NCI-H1092 (cell line): ENCODE data around the gene HDAC9.
"Not testable (repeated sequence)": the region's sequence is repeated elsewhere in the genome, so short reads cannot be mapped to it uniquely, and the experiment has no call there.

Source experiments
- DNase-seq: peaks from one replicate; lab custom pipeline; 2025; lab: John Stamatoyannopoulos, UW

The HDAC9 gene

DNA sequence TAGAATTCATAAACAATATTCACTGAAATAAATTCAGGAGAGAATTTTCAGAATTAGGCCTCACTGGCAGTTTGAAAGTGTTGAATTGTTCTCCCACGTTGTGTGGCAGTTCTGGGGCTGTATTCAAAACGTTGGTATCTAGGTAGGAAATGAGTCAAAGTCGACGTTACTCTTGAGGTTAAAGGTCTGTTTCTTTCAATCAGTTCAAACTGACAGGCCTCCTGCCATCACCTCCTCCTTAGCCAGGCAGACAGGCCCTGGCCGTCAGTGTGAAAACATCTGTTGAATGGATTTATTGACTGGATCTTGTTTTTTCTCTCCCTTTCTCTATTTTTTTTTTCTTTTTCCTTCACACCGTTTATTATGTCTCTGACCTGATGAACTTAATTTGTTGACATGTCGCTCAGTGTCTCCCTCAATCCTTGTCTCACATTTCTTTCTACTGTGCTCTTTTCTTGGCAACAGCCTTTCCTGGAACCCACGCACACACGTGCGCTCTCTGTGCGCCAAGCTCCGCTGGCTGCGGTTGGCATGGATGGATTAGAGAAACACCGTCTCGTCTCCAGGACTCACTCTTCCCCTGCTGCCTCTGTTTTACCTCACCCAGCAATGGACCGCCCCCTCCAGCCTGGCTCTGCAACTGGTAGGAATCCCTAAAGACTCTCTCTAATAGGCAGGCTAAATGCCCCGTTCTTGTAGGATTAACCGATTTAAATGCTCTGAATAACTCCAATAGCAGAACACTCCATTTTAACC lies 231.7 kb downstream of the HDAC9 start:
- DNase-seq = no peak

DNA sequence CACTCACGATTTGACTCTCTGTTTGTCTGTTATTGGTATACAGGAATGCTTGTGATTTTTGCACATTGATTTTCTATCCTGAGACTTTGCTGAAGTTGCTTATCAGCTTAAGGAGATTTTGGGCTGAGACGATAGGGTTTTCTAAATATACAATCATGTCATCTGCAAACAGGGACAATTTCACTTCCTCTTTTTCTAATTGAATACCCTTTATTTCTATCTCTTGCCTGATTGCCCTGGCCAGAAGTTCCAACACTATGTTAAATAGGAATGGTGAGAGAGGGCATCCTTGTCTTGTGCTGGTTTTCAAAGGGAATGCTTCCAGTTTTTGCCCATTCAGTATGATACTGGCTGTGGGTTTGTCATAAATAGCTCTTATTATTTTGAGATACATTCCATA lies 240.5 kb downstream of the HDAC9 start:
- not testable (repeated sequence) for DNase-seq

DNA sequence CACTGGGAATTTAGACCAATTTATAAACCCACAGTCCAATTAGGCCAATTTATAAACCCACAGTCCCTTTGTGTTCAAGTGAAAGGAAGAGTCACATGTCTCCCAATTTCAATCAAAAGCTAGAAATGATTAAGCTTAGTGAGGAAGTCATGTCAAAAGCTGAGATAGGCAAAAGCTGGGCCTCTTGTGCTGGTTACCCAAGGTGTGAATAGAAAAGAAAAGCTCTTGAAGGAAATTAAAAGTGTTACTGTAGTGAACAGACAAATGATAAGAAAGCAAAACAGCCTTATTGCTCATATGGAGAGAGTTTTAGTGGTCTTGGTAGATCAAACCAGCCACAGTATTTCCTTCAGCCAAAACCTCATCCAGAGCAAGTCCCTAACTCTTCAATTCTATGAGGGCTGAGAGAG lies 245.0 kb downstream of the HDAC9 start:
- no peak for DNase-seq

DNA sequence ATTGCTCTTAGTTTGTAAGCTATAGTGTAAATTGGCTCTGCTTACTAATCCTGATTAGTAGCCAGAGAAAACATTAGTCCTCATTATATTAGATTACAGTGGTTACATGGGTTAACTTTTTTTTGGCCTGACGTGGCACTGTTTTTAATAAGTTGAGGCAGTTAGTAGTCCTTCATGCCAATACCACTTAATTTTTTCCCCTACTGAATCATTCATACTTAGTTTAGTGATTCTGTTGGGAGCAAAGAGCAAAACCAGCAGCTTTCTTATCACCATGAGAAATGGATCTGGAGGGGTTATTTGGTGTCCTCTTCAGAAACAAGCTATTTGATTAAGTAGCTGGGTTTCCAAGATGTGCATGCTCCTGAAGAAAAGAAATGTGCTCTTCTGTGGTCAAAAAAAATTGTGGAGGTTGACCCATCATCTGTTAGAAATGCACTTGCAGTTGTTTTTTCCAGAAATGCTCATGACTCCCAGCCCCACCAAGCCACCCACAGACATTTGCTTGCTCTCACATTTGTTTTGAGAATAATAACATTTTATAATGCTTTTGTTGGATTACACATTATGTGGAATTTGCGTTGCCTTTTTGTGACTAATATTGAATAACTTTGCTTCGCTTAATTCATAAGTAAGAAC lies 258.5 kb downstream of the HDAC9 start:
- DNase-seq = no peak

DNA sequence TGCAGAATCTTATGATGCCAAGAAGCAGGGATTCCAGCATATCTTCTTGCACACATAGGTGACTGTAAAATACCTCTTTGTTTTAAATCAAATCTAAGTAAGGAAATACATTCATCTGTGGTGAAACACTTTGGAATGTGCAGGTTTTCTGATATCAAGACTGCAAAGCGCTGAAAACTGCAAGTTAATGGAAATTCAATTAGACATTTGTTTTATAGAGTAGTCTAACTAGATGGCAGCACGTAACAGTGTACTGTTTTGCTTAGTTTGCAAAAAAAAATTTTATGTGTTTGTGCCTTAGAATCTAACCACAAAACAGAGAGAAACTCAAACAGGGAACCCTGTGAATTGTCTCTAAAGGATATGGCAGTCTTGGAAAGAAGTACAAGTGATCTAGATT lies 259.2 kb downstream of the HDAC9 start:
- no peak for DNase-seq

DNA sequence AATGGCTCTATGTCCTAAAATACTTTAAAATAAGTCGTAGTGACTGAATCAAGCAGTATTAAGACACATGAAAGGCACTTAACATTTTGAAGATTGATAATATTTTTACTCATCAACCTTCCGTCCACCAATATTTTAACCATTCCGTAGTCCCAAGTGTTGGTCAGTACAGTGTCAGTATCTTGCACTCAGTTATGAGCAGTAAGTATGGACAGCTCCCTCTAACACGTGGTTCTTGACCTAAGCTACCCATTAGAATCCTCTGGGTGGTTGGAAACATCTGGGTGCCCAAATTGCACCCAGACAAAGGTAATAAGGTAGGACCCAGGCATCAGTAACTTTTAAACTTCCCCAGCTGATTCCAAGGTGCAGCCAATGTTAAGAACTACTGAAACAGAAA lies 260.2 kb downstream of the HDAC9 start:
- DNase-seq = no peak

DNA sequence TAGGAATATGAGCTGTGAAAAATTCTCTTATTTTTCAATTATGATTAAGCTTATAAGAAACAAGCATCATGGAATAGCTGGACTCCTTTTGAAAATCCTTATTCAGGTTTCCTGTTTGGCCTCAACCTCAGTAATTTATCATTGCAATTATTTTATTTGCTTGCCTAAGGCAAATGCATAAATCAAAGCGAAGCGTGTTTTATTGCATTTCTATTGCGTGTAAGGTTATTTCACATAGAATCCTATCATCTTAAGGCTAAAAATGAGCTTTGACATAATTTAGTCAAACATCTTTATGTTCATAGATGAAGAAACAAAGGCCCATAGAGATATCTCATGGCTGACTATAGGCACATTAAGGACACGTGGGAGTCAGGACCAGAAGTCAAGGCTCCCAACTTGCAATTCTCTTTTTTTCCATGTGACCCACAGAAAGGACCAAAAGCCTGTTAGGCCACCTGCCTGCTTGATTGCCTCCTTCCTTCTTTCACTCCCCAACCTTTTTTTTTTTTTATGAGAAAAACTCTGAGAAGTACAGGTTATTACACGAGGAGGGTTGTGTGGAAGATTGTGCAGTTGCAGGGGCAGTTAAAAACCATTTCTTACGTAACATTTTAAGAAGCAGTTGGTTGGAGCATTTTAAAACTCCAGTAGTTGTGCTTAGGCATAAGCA lies 261.0 kb downstream of the HDAC9 start:
- no peak for DNase-seq

DNA sequence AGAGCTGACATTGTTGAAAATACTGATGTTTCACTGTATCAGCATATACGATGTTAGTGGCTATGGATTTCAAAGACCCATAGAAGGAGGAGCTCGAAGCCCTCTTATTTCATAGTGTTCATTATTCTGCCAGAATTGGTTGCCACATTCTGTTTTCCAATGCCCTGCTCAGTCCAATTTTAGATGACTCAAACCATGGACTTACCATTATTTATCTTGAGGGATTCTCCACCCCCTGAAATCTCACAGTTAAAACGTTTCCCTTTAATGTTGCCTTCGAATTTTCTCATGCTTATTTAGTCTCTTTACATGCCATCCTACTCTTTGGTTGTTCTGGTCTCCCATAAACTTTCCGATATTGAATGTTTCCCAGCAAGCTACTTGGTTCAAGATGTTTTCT lies 264.5 kb downstream of the HDAC9 start:
- DNase-seq = no peak

DNA sequence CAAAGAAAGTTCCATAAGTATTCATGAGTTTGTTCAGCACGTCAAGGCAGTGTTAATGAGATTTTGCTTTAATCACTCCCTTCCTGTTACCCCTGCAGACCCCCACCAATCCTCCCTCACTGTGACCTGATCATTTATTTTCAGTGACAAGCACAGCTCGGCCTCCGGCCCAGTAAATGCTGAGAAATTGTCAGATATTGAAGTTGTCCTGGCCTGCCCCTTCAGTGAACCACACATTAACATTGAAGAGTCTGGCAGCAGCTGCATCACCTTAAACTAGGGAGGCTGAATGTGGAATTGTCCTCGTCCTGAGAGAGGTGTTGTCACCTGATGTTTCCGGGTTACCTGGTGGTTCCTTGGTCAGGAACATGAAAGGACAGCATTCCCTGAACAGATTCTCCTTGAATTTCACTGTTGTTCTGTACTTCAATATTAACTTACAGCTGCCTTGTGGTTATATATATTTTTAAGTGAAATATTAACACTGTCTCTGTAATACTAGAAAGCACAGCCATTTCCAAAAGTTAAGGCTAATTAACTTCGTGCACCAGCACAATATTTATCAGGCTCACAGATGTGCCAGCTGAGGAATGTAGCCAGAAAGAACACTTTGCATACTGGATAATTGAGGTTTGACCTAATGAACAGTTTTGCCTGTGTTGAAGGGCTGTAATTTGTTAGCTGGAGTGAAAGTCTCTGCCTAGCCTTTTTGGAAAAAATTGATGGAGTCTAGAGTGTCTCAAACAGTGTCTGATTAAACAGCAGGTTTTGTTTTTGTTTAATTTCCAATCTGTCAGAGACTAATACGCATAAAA lies 265.3 kb downstream of the HDAC9 start:
- DNase-seq = no peak

DNA sequence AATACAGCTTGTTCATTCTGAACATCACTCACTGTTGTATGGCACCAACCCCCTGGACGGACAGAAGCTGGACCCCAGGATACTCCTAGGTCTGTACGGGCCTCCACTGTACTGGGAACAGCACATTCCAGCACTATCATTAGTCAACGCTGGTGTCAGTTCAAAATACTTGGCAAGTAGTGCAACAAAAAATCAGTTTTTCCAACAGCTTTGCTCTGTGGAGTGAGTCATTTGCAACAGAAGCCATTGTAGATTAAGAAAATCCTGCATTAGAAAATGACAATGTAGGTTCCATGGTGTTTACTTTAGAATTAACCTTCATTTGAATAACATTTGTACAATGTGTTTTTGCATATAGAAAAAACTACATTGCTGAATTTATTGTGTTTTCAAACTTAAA lies 266.6 kb downstream of the HDAC9 start:
- no peak for DNase-seq

DNA sequence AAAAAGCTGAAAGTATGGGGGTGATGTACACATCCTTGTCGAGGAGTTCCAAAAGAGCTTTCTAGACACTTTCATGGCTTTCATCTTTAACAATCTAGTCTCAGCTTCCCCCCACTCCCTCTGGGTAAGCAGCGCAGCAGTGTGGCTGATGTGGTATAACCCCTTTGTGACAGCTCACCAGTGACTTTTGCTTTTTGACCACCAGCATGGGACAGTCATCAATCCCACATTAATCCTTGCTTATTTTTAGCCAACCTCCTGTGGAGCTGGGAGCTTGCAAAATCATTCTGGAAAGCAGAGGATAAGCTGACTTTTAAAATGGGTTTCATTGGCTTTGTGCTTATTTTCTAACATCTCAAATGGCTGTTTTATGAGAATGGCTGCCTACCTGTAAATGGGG lies 272.7 kb downstream of the HDAC9 start:
- DNase-seq = no peak

DNA sequence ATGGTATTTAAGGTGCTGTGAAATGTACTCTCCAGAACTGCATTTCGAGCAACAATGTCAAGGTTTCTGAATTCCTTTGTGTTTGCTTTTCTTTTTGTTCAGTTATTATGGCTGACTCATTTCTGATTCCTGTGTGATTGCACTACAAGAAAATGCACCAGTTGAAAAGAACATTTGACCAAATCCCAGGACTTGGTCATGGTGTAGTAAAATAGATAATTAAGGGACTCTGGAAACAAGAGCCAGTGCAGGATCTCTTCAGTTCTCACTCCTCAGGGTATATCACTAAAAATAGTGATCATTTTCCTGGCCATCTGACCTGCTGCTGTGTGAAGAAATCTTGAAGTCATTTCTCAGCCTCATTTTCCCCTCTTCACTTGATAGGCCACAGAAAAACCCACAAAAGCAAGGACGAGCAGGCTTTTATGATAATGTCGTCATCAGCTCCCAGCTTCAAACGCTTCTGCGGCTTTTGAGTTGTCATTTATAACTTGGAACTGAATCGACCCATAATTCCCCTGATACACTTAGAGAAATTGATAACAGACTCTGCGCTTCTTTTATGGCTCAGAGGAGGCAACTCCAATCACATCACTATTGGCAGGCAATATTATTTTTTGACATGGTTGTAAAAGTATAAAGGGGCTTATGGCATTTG lies 274.7 kb downstream of the HDAC9 start:
- DNase-seq = no peak

DNA sequence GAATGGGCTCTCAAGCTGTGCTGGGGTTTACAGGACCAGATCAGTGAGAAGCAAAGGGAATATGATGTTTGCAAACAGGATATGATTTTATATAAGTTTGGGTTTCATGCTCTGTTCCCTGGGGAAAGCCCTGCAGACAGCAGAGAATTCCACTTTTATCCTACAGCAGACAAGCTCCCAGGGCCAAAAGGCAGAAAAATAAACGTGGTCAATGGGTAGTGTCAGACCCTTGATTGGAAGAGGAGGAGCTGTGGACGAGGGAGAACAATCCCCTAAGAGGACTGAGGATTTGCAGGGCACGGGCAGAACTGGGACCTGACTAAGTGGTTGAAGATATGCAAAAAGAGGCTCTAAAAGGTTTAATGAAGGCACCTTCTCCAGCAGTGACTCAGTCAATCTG lies 275.3 kb downstream of the HDAC9 start:
- DNase-seq = no peak

DNA sequence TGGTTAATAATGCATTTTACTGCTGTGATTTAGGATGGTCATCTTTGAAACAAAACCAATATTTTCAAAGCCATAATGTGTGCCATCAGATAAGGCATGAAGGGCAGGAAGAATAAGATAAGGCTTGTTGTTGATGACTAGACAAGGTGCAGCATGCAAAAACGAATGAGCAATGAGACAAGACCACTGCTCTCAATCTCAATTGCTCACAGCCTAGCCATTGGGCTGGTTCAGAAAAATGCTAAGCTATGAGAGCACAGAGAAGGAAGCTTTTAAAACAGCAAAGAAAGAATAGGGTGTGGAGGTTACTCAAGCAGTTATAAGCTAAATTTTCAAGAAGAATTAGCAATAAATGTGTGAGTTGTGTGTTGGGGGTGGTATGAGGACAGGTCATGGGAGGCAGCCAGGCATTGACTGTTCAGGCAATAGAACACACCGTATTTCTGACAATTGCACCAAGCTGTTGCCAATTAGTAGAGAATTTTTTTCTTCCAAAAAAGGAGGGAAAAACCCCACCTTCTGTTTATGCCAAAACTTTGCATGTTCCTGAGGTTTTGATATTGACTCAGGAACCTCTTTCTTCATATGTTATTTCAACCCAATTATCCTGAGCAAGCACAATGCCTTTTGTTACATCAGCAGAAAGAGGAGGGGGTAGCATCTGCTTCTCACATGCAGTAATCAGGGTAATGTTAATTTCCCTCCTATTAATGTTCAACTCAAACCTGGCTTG lies 276.5 kb downstream of the HDAC9 start:
- DNase-seq = no peak

DNA sequence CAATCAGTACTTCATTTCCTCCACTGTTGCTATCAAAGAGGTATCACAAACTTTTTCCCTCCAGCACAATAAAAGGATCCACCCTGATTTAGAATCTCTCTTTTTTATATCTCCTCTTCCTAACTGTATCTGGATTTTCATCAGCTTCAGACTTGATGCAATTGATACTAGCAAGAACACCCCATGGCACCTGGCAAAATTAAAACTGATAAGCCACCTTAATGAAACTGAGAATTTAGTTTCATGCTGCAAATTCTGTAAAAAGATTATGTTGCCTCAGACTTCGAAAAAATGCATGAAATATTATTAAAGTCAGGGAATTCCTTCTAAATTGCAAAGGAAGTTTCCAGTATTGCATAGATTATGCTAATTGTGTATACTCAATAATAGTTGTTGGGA lies 277.0 kb downstream of the HDAC9 start:
- no peak for DNase-seq

DNA sequence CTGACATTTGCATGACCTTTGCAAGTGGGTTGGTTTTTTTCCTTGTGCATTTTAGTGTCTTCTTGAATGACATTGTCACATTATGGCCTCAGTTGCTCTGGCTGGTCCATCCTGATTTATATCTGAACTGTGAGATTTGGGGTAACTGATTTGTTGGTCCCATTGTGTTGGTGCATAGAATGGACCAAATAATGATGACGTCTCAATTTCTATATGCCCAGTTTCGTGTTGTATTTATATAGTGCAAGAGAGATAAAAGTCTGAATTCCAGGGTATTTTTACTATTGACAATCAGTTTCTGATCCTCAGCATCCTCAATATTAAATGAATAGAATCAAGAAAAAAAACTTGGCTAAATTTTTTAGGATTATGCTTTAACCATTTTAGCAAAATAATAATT lies 281.8 kb downstream of the HDAC9 start:
- no peak for DNase-seq

DNA sequence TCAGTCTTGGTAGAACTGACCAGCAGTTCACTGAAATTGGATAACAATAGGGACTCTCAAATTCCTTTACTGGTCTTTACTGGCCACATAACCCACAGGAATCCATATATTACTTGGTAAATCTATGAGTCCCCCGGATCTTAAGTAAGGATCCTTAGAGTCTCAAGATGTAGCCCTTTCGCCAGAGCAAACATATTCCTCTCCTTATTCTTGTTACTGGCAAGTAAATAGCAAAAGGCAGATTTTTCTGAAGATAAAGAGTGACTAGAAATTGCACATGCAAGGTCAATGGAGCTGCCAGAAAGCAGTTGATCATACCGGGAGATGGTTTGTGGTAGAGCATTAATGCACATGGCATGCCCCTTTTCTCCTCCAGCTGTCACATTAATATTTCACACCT lies 283.0 kb downstream of the HDAC9 start:
- no peak for DNase-seq

DNA sequence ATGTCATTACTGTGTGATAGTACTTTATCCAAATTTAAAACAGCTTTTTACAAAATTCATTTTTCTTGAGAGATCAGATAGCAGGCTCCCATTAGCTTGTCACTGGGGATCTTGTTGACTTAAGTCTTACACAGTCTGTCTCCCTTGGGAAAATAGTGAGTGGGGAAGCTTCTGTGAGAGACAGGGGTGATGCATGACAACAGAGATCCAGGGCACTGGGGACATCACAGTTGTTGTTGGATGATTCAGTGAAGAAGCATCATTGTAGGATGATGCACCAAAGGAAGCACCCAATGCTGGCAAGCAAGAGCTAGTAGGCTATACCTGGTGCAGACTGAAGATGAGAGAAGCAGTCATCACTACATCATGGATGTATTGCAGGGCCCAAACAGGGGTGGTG lies 284.7 kb downstream of the HDAC9 start:
- no peak for DNase-seq

DNA sequence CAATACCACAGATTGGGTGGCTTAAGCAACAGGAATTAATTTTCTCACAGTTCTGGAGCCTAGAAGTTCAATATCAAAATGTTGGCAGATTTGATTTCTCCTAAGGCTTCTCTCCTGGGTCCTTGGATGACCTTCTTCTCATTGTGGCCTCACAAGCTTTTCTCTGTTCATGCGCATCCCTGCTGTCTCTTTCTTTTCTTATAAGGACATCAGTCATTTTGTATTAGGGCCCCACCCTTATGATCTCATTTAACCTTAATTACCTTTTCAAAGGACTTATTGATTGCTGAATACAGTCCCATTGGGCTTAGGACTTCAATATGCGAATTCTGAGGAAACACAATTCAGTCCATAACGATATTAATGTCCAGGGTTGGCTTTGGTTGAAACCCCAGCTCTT lies 285.4 kb downstream of the HDAC9 start:
- no peak for DNase-seq

DNA sequence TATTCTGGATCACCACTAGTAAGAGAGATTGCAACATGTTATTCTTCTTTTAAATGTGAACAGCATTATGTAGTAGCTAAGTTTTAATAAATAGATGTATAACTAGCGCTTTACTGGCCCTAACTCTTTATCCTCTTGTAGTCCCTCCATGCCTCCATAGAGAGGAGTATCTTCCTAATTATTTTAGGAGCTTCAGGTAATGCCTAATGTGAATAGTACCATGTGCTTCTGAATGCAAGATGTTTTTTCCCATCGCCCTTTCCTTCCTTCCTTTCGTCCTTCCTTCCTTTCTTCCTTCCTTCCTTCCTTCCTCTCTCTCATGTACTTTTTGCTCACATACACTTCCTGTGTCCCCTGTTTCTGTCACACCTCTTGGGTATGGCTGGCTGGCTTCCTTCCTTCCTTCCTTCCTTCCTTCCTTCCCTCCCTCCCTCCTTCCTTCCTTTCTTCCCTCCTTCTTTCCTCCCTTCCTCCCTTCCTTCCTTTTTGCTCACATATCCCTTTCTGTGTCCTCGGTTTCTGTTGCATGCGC lies 290.7 kb downstream of the HDAC9 start:
- DNase-seq = no peak

DNA sequence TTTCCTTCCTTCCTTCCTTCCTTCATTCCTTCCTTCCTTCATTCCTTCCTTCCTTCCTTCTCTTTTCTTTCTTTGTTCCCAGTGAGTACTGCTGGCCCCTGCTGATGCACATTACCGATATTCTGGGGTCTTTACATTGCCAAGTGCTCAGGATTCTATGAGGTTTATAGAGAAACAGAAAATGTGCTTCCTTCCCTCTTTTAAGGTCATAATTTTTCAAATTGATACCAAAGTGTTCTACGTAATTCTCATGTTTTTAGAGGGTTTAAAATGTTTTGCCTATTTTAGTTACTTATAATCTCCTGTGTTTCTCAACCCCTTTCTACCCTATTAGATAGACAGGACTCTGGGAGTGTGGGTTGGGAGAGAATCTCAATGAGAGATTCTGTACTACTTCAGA lies 291.2 kb downstream of the HDAC9 start:
- no peak for DNase-seq
